ENCODE results near the gene PPM1A.

- TF ChIP-seq NFIC (IDR thresholded peaks at IDR 0.05) (no peak), RAD21 (IDR thresholded peaks at IDR 0.05; ENCODE audit: low read depth) (no peak), TEAD4 (IDR thresholded peaks at IDR 0.05) (no peak), YY1 (IDR thresholded peaks at IDR 0.05; ENCODE audit: low read depth) (no peak), CREB1 (IDR thresholded peaks at IDR 0.05; ENCODE audit: low read depth) (no peak), TAF1 (IDR thresholded peaks at IDR 0.05; ENCODE audit: low read depth) (no peak), ZBTB7A (IDR thresholded peaks at IDR 0.05; ENCODE audit: low read depth) (no peak), USF1 (IDR thresholded peaks at IDR 0.05) (no peak), EP300 (IDR thresholded peaks at IDR 0.05; ENCODE audit: borderline replicate concordance) (no peak), EGR1 (IDR thresholded peaks at IDR 0.05) (no peak), CEBPB (IDR thresholded peaks at IDR 0.05) (no peak)
Measured at GRCh38 chr14:60273956-60274355, 24.9 kb downstream of the PPM1A start.
